ENCODE data around the gene PEAK3.

DNA sequence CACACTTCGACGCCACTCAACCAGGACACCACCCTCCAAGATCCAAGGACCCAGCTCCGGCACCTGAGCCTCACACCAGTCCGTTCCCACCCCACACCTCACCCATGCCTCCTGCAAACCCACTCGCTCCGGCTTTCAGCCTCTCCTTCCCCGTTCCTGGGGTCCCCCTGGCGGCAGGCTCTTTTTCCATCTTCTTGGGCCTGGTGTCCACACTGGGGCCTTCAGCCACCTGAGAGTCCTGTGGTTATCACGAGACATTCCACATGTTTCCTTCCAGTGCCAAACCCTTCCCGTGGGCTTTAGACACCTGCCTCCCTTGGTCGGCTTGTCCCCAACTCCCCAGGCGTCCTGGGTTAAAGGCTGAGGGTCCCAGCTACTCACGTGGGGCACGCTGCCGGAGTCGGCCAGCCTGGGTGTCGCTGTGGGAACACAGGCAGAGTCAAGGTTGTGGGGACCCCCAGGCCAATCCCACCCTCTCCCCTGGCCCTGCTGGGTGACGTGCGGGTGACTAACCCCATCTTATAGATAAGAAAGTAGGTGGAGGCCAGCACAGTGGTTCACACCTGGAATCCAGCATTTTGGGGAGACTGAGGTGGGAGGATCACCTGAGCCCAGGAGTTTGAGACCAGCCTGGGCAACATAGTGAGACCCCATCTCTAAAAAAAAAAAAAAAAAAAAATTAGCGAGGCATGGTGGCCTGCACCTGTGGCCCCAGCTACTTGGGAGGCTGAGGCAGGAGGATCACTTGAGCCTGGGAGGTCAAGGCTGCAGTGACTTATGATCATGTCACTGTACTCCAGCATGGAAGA is 27.7 kb downstream of the PEAK3 start:
- TF ChIP-seq, protein P1, sequence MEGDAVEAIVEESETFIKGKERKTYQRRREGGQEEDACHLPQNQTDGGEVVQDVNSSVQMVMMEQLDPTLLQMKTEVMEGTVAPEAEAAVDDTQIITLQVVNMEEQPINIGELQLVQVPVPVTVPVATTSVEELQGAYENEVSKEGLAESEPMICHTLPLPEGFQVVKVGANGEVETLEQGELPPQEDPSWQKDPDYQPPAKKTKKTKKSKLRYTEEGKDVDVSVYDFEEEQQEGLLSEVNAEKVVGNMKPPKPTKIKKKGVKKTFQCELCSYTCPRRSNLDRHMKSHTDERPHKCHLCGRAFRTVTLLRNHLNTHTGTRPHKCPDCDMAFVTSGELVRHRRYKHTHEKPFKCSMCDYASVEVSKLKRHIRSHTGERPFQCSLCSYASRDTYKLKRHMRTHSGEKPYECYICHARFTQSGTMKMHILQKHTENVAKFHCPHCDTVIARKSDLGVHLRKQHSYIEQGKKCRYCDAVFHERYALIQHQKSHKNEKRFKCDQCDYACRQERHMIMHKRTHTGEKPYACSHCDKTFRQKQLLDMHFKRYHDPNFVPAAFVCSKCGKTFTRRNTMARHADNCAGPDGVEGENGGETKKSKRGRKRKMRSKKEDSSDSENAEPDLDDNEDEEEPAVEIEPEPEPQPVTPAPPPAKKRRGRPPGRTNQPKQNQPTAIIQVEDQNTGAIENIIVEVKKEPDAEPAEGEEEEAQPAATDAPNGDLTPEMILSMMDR (IDR thresholded peaks at IDR 0.05) = no peak
- no peak for TF ChIP-seq POLR2AphosphoS5 (IDR thresholded peaks at IDR 0.05; ENCODE audit: insufficient read depth in 1 of 2, low read depth in 1 of 2)
- TF ChIP-seq POLR2A (IDR thresholded peaks at IDR 0.05) = no peak
